H7 (cell line): ENCODE results near the gene POLL. TPM values are rescaled to one million over a fixed set of nuclear protein-coding genes. Genes with fewer than 3 reads are reported as not detected.
A peak's percentile ranks its signal among the peaks of the same experiment; 100 is the strongest.

Experiments
- DNase-seq: peaks from one replicate; pipeline ENCODE4 v3.0.0; 2012
- H3K27me3 ChIP-seq: 2 replicates; pipeline ENCODE4 v1.6.0; 2011; ENCODE audit warnings: mild to moderate bottlenecking, low read length; ENCODE audit not compliant: control insufficient read depth, insufficient read depth
- H3K36me3 ChIP-seq: replicated peaks from 2 replicates; pipeline ENCODE4 v1.5.1; 2011; ENCODE audit warnings: low read length; ENCODE audit not compliant: control insufficient read depth, insufficient read depth
- H3K4me3 ChIP-seq: 2 replicates; pipeline ENCODE4 v1.5.1; 2011; ENCODE audit warnings: low read depth, mild to moderate bottlenecking, control low read depth, low read length, moderate library complexity; ENCODE audit not compliant: insufficient read depth
- total RNA-seq: library from RNA; depleted of rRNA; stranded (reverse); fragments of >200 nt; shearing (Covaris generic); gene quantifications from 2 replicates; pipeline ENCODE4 v1.2.3, GENCODE V29; 2014

POLL gene
- total RNA-seq, 1 experiment from 2014 or later, result 25.0 TPM

- peaks cover 2% of the 10 kb centered on the region; the same call in 1 of the 2 replicates for H3K36me3 ChIP-seq
- peak; percentile 68 for DNase-seq
- H3K27me3 ChIP-seq, result peaks cover 28% of the 10 kb centered on the region
- H3K4me3 ChIP-seq, result no peak overlapping the region
Observed at GRCh38 chr10:101573885-101574753, 13.9 kb downstream of the POLL start.

- H3K4me3 ChIP-seq, result no peak overlapping the region
- no peaks in the 10 kb centered on the region; the same call in 1 of the 2 replicates for H3K36me3 ChIP-seq
- DNase-seq, result no peak
- peaks cover 40% of the 10 kb centered on the region for H3K27me3 ChIP-seq
Observed at GRCh38 chr10:101572785-101573184, 15.3 kb downstream of the POLL start.

- Histone ChIP-seq H3K27me3 (peaks cover 44% of the 10 kb centered on the region), H3K4me3 (no peak overlapping the region), H3K36me3 (no peaks in the 10 kb centered on the region; the same call in 1 of the 2 replicates)
- DNase-seq, result no peak
Observed at GRCh38 chr10:101572126-101572525, 15.9 kb downstream of the POLL start.

- peaks cover 51% of the 10 kb centered on the region for H3K27me3 ChIP-seq
- DNase-seq, result no peak
- H3K4me3 ChIP-seq, result no peak overlapping the region
- no peaks in the 10 kb centered on the region for H3K36me3 ChIP-seq
Observed at GRCh38 chr10:101571271-101571925, 16.7 kb downstream of the POLL start.

GRCh38 chr10:101570428-101571270 lies 17.4 kb downstream of the POLL start:
- peak; percentile 81 for DNase-seq
- H3K36me3 ChIP-seq, result no peaks in the 10 kb centered on the region
- H3K27me3 ChIP-seq, result peaks cover 57% of the 10 kb centered on the region
- peak overlapping the region; percentile 76 for H3K4me3 ChIP-seq

GRCh38 chr10:101569622-101570427 lies 18.2 kb downstream of the POLL start:
- H3K4me3 ChIP-seq, result peak overlapping the region; percentile 76
- DNase-seq, result peak; percentile 98
- peaks cover 61% of the 10 kb centered on the region for H3K27me3 ChIP-seq
- no peaks in the 10 kb centered on the region for H3K36me3 ChIP-seq

GRCh38 chr10:101569323-101569621 lies 18.8 kb downstream of the POLL start:
- peak overlapping the region; percentile 76 for H3K4me3 ChIP-seq
- H3K36me3 ChIP-seq, result no peaks in the 10 kb centered on the region
- DNase-seq, result peak; percentile 84
- H3K27me3 ChIP-seq, result peaks cover 61% of the 10 kb centered on the region

- Histone ChIP-seq H3K27me3 (peaks cover 61% of the 10 kb centered on the region), H3K4me3 (no peak overlapping the region)
- DNase-seq, result peak; percentile 30
Observed at GRCh38 chr10:101568054-101568745, 19.9 kb downstream of the POLL start.

GRCh38 chr10:101567165-101568006 lies 20.7 kb downstream of the POLL start:
- peak; percentile 45 for DNase-seq
- Histone ChIP-seq H3K4me3 (no peak overlapping the region), H3K27me3 (peaks cover 57% of the 10 kb centered on the region), H3K36me3 (no peaks in the 10 kb centered on the region)

More at GRCh38 chr10:101568054-101568745, 19.9 kb downstream of the POLL start:
- H3K36me3 ChIP-seq, result no peaks in the 10 kb centered on the region

- H3K36me3 ChIP-seq, result no peaks in the 10 kb centered on the region
- H3K4me3 ChIP-seq, result no peak overlapping the region; the same call in 1 of the 2 replicates
- H3K27me3 ChIP-seq, result peaks cover 54% of the 10 kb centered on the region
- peak; percentile 90 for DNase-seq
Observed at GRCh38 chr10:101566333-101567164, 21.5 kb downstream of the POLL start.

GRCh38 chr10:101565936-101566332 lies 22.1 kb downstream of the POLL start:
- peaks cover 47% of the 10 kb centered on the region for H3K27me3 ChIP-seq

GRCh38 chr10:101565370-101565900 lies 22.6 kb downstream of the POLL start:
- Histone ChIP-seq H3K27me3 (peaks cover 43% of the 10 kb centered on the region), H3K4me3 (no peak overlapping the region), H3K36me3 (no peaks in the 10 kb centered on the region)
- peak; percentile 24 for DNase-seq

More at GRCh38 chr10:101565936-101566332, 22.1 kb downstream of the POLL start:
- Histone ChIP-seq H3K4me3 (no peak overlapping the region), H3K36me3 (no peaks in the 10 kb centered on the region)
- no peak for DNase-seq
